Spleen (tissue), 7 donors: ENCODE results near the gene COL4A2.
A peak's percentile ranks its signal among the peaks of the same experiment; 100 is the strongest.

Experiments used
- CTCF ChIP-seq, 11 experiments: fragments of 200-600 bp in 7 of 11; fragments of 450-650 bp in 4 of 11; sonication (generic) in 4 of 11; IDR thresholded peaks in 8 of 11; conservative IDR thresholded peaks in 3 of 11; 1 replicate in 7 of 11; 2 replicates in 4 of 11; pipeline versions ENCODE4 v1.4.0 to v1.8.0; 2016 to 2021; ENCODE audit warnings: antibody characterized with exemption in 11 of 11, inconsistent platforms in 4 of 11, mild to moderate bottlenecking in 1 of 11
- POLR2A ChIP-seq, 3 donors: fragments of 450-650 bp; IDR thresholded peaks; one replicate each; pipeline ENCODE4 v1.5.1; 2017; ENCODE audit warnings: antibody characterized with exemption in 3 of 3, mild to moderate bottlenecking in 1 of 3
- POLR2AphosphoS5 ChIP-seq, 3 donors: sonication (generic); formaldehyde crosslinking; IDR thresholded peaks; one replicate each; pipeline ENCODE4 v1.5.1; 2017; ENCODE audit warnings: antibody characterized with exemption in 3 of 3
- donor health status: DM: no; HTN: no; CAD: no; lungs with moderate emphysema.
- donor health status: DM: no; HTN: no; CAD: no.
- donor health status: DM: no; HTN: no; CAD: no.

- peak; percentile 46 to 75 (median 72) for TF ChIP-seq POLR2AphosphoS5 (IDR thresholded peaks at IDR 0.05)
- TF ChIP-seq CTCF (IDR thresholded peaks at IDR 0.05 in 8 of 11, conservative IDR thresholded peaks at IDR 0.05 in 3 of 11): peak; percentile 56 to 91 (median 83)
- TF ChIP-seq POLR2A (IDR thresholded peaks at IDR 0.05): no peak
Observed at GRCh38 chr13:110455941-110456340, 148.9 kb downstream of the COL4A2 start.
